Activated naive CD8-positive, alpha-beta T cell treated with anti-CD3 and anti-CD28 coated beads, Interleukin-2, amount 10 ng/mL, durations not matched to agents 7 days and 5 days (primary cell): ENCODE measurements around the gene MBOAT2. TPM values are rescaled to one million over a fixed set of nuclear protein-coding genes. Genes with fewer than 3 reads are reported as not detected.

Experiments
- ATAC-seq: fragments of 150-1000 bp; cut with Tn5 transposase; one replicate; pipeline ENCODE4 v1.10.0; 2021; ENCODE audit warnings: low read depth, moderate library complexity
- POLR2A ChIA-PET: fragments of 350-600 bp; sonication (Branson Sonifier 250); formaldehyde crosslinking; loops from one replicate; lab custom pipeline; 2021; ENCODE audit warnings: antibody characterized with exemption; lab: Charles Lee
- DNase-seq: peaks from one replicate; pipeline ENCODE4 v3.0.0; 2021
- H3K27ac Mint-ChIP-seq: one replicate; pipeline ENCODE4 v1.8.0; 2022; ENCODE audit warnings: mild to moderate bottlenecking, mixed read lengths
- H3K27me3 Mint-ChIP-seq: one replicate; pipeline ENCODE4 v1.8.0; 2022; ENCODE audit warnings: mild to moderate bottlenecking, moderate library complexity, mixed read lengths
- H3K36me3 Mint-ChIP-seq: one replicate; pipeline ENCODE4 v1.8.0; 2021; ENCODE audit warnings: mild to moderate bottlenecking, mixed read lengths
- H3K4me1 Mint-ChIP-seq: one replicate; pipeline ENCODE4 v1.8.0; 2021; ENCODE audit warnings: mixed read lengths
- H3K4me3 Mint-ChIP-seq: one replicate; pipeline ENCODE4 v1.8.0; 2022; ENCODE audit warnings: mild to moderate bottlenecking, moderate library complexity, mixed read lengths
- H3K9me3 Mint-ChIP-seq: one replicate; pipeline ENCODE4 v1.8.0; 2021; ENCODE audit warnings: mixed read lengths
- total RNA-seq, 2 experiments: library from RNA; stranded (reverse); gene quantifications; one replicate each; pipeline ENCODE4 v1.2.3, GENCODE V29; 2021

The MBOAT2 gene
- total RNA-seq, 2 experiments from 2014 or later, result 3.6 to 4.0 TPM

DNA sequence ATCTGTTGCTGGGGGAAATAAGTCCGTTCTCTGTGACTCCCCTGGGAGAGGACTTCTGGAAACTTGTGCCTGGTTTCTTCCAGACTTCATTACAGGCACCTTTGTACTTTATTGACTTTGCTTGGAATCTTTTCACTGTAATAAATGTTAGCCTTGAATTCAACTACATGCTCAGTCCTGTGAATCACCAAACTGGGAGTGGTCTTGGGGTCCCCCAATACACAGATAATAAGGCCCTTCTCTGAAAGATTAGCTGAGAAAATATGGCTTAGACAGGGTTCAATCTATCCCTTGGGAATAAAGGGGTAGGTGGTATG, 117.3 kb downstream of the MBOAT2 start:
- Mint-ChIP-seq H3K4me1 (peaks cover 3% of the 10 kb centered on the region), H3K9me3 (no peaks in the 10 kb centered on the region), H3K27ac (no peak overlapping the region), H3K27me3 (peaks cover 2% of the 10 kb centered on the region), H3K4me3 (no peak overlapping the region), H3K36me3 (no peaks in the 10 kb centered on the region)
- DNase-seq (no peak), ATAC-seq (no peak)
- POLR2A ChIA-PET, result no interaction called here

- no peak for ATAC-seq
- peaks cover 3% of the 10 kb centered on the region for H3K4me1 Mint-ChIP-seq
- POLR2A ChIA-PET, result no interaction called here
Measured at GRCh38 chr2:8885449-8886201, 117.9 kb downstream of the MBOAT2 start.

DNA sequence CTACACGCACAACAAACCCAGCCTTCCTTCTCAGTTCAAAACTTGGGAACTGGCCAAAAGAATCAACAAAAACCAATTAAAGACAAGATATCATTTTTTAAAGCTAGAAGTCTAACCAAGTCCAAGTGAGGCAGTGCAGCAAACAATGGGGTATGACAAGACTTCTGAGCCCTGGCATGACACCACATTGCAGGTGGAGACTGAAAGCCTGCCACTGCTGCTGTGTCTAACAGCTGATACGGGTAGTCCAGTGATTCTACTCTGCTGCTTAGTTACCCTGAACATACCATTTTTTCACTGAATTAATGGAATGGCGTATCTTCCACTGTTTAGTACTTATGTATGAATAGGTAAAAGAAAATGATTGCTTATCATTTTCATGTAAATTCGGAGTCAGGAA, 118.7 kb downstream of the MBOAT2 start:
- H3K4me1 Mint-ChIP-seq, result peaks cover 3% of the 10 kb centered on the region
- no peak for ATAC-seq
- H3K36me3 Mint-ChIP-seq, result no peaks in the 10 kb centered on the region
- DNase-seq, result no peak
- no peaks in the 10 kb centered on the region for H3K27me3 Mint-ChIP-seq
- H3K9me3 Mint-ChIP-seq, result no peaks in the 10 kb centered on the region
- no peak overlapping the region for H3K27ac Mint-ChIP-seq
- POLR2A ChIA-PET, result no interaction called here
- no peak overlapping the region for H3K4me3 Mint-ChIP-seq

More at GRCh38 chr2:8885449-8886201, 117.9 kb downstream of the MBOAT2 start:
- no peaks in the 10 kb centered on the region for H3K9me3 Mint-ChIP-seq
- H3K4me3 Mint-ChIP-seq, result no peak overlapping the region
- H3K27ac Mint-ChIP-seq, result no peak overlapping the region
- H3K27me3 Mint-ChIP-seq, result no peaks in the 10 kb centered on the region
- no peaks in the 10 kb centered on the region for H3K36me3 Mint-ChIP-seq
- DNase-seq, result no peak

GRCh38 chr2:8882094-8882493, 121.4 kb downstream of the MBOAT2 start:
- Mint-ChIP-seq H3K27ac (no peak overlapping the region), H3K4me1 (peaks cover 3% of the 10 kb centered on the region), H3K27me3 (no peaks in the 10 kb centered on the region), H3K9me3 (no peaks in the 10 kb centered on the region), H3K4me3 (no peak overlapping the region), H3K36me3 (no peaks in the 10 kb centered on the region)
- POLR2A ChIA-PET, result no interaction called here
- DNase-seq (no peak), ATAC-seq (no peak)

DNA sequence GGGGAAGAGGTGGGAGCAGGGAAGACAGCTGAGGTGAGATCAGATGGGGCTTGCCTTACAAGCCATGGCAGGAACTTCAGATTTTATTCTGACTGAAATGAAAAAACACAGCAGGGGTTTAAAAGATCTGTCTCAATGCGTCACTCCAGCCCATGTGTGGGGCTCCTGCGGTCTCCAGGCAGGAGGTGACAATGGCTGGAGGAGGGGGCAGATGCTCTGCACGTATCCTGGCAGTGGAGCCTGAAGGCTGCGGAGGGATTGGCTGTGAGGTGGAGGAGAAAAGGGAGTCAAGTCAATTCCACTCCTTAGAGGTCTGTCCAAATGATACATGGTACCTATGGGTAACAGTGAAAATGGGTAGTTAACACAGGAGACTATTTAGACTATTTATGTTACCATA, 125.6 kb downstream of the MBOAT2 start:
- no peaks in the 10 kb centered on the region for H3K36me3 Mint-ChIP-seq
- H3K9me3 Mint-ChIP-seq, result no peaks in the 10 kb centered on the region
- H3K4me3 Mint-ChIP-seq, result no peak overlapping the region
- H3K4me1 Mint-ChIP-seq, result no peaks in the 10 kb centered on the region
- H3K27ac Mint-ChIP-seq, result no peak overlapping the region
- DNase-seq (no peak), ATAC-seq (no peak)
- POLR2A ChIA-PET, result interaction anchor here (0.6 kb wide), 1 partner anchor 1588 kb away, joined by 3 read pairs; no protein-coding TSS in a partner anchor
- H3K27me3 Mint-ChIP-seq, result peaks cover 2% of the 10 kb centered on the region

GRCh38 chr2:8877332-8877731, 126.2 kb downstream of the MBOAT2 start:
- ATAC-seq (no peak), DNase-seq (no peak)
- POLR2A ChIA-PET, result interaction anchor here (0.6 kb wide), 1 partner anchor 1588 kb away, joined by 3 read pairs; no protein-coding TSS in a partner anchor
- H3K4me3 Mint-ChIP-seq, result no peak overlapping the region
- no peaks in the 10 kb centered on the region for H3K9me3 Mint-ChIP-seq
- H3K36me3 Mint-ChIP-seq, result no peaks in the 10 kb centered on the region
- H3K27me3 Mint-ChIP-seq, result peaks cover 3% of the 10 kb centered on the region
- no peaks in the 10 kb centered on the region for H3K4me1 Mint-ChIP-seq
- H3K27ac Mint-ChIP-seq, result no peak overlapping the region

DNA sequence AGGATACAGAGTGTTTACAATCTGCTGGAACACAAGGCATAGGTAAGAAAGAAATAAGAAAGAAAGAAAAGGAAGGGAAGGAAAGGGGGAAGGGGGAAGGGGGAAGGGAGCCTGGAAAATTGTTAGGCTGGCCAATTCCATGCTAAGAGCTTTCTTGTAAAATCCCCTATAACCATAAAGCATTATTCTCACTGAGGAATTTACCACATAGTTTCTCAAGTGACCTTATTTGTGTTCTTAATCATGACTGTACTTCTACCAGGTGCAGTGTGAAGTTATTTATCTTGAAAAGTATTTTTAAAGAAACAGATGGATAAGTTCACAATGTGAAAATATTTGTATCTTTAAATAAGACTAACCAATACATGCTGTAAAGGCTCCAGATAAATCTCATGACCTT, 126.9 kb downstream of the MBOAT2 start:
- Mint-ChIP-seq H3K9me3 (no peaks in the 10 kb centered on the region), H3K36me3 (no peaks in the 10 kb centered on the region), H3K4me1 (no peaks in the 10 kb centered on the region), H3K27me3 (peaks cover 3% of the 10 kb centered on the region), H3K27ac (no peak overlapping the region), H3K4me3 (no peak overlapping the region)
- DNase-seq (no peak), ATAC-seq (no peak)
- POLR2A ChIA-PET, result no interaction called here

DNA sequence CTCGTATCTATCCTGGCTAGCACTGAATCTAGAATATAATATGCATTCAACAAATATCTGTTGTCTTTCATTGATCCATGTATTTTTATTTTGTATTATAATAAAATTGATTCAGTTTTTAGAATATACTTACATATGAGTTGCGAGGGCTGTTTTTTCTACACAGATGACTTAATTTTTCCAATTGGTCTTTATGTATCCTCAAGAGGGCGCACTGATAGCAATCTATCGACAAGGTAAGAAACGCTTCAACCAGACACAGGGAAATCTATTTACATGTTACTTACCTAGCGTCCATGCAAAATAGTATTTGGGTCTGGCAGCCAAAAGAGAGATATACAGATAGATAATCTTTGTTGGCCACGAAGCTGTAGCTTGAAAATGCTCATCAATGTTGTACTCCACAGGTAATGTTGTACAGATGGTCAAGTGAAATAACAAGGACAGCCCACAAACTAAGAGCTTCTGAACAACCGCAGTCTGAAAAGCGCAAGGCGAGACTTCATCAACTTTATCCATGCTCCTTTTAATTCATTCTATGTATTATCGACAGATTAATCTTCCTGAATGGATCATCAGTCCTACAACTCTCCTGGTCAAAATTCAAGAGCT, 130.6 kb downstream of the MBOAT2 start:
- Mint-ChIP-seq H3K9me3 (no peaks in the 10 kb centered on the region), H3K27ac (no peak overlapping the region), H3K4me1 (no peaks in the 10 kb centered on the region), H3K27me3 (peaks cover 3% of the 10 kb centered on the region), H3K36me3 (no peaks in the 10 kb centered on the region), H3K4me3 (no peak overlapping the region)
- DNase-seq (no peak), ATAC-seq (no peak)
- POLR2A ChIA-PET, result no interaction called here

- Mint-ChIP-seq H3K4me1 (no peaks in the 10 kb centered on the region), H3K9me3 (no peaks in the 10 kb centered on the region), H3K4me3 (no peak overlapping the region), H3K27ac (no peak overlapping the region), H3K36me3 (no peaks in the 10 kb centered on the region), H3K27me3 (peaks cover 3% of the 10 kb centered on the region)
- DNase-seq (no peak), ATAC-seq (no peak)
- POLR2A ChIA-PET, result no interaction called here
Measured at GRCh38 chr2:8870441-8870840, 133.0 kb downstream of the MBOAT2 start.

- no peak overlapping the region for H3K4me3 Mint-ChIP-seq
- DNase-seq, result no peak
- no peaks in the 10 kb centered on the region for H3K36me3 Mint-ChIP-seq
- ATAC-seq, result no peak
- POLR2A ChIA-PET, result no interaction called here
- no peaks in the 10 kb centered on the region for H3K9me3 Mint-ChIP-seq
- H3K27me3 Mint-ChIP-seq, result peaks cover 5% of the 10 kb centered on the region
- no peaks in the 10 kb centered on the region for H3K4me1 Mint-ChIP-seq
- no peak overlapping the region for H3K27ac Mint-ChIP-seq
Measured at GRCh38 chr2:8867363-8867762, 136.1 kb downstream of the MBOAT2 start.

GRCh38 chr2:8863331-8863953, 140.0 kb downstream of the MBOAT2 start:
- ATAC-seq (no peak), DNase-seq (no peak)
- Mint-ChIP-seq H3K9me3 (no peaks in the 10 kb centered on the region), H3K4me3 (no peak overlapping the region), H3K36me3 (no peaks in the 10 kb centered on the region), H3K4me1 (no peaks in the 10 kb centered on the region), H3K27ac (no peak overlapping the region), H3K27me3 (peaks cover 11% of the 10 kb centered on the region)
- POLR2A ChIA-PET, result no interaction called here

DNA sequence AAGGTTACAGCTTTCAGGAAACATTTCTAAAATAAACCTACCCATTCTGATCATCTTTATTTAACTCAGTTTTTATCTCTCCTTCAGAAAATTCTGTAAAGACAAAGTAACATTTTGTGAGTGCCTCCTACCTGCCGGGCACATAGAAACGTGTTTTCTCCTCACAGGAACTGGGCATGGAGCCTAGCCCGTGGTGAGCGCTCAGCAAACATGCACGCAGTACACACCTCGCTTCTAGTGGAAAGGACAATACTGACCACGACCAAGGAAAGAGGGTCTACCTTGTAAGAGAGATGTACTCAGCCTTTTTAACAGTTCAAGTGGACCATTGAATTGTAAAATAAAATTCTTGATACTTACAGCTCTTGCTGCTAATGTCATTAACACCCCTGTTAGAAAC, 141.3 kb downstream of the MBOAT2 start:
- no peaks in the 10 kb centered on the region for H3K4me1 Mint-ChIP-seq
- no peaks in the 10 kb centered on the region for H3K9me3 Mint-ChIP-seq
- no peak for ATAC-seq
- H3K4me3 Mint-ChIP-seq, result no peak overlapping the region
- POLR2A ChIA-PET, result no interaction called here
- no peak overlapping the region for H3K27ac Mint-ChIP-seq
- H3K36me3 Mint-ChIP-seq, result no peaks in the 10 kb centered on the region
- DNase-seq, result no peak
- peaks cover 11% of the 10 kb centered on the region for H3K27me3 Mint-ChIP-seq

DNA sequence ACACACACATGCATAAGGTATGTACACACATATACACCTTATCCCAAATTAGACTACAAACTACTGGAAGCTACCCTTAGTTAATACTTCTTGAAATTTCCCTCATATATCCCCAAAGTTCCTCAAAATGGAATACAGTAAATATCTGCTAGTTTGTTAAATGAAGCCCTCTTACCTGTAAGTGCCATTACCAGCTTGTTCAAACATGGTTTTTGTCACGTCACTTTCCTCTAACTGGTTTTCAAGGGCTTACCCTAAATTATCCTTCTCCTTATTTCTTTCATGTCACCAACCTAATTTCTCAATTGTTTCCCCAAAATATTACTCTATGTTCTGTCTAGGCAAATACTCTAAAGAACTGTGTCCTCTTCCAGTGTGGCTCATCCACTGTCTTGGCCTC, 141.7 kb downstream of the MBOAT2 start:
- H3K36me3 Mint-ChIP-seq, result no peaks in the 10 kb centered on the region
- no peaks in the 10 kb centered on the region for H3K9me3 Mint-ChIP-seq
- no peak overlapping the region for H3K4me3 Mint-ChIP-seq
- DNase-seq (no peak), ATAC-seq (no peak)
- POLR2A ChIA-PET, result no interaction called here
- peaks cover 11% of the 10 kb centered on the region for H3K27me3 Mint-ChIP-seq
- H3K4me1 Mint-ChIP-seq, result no peaks in the 10 kb centered on the region
- no peak overlapping the region for H3K27ac Mint-ChIP-seq

DNA sequence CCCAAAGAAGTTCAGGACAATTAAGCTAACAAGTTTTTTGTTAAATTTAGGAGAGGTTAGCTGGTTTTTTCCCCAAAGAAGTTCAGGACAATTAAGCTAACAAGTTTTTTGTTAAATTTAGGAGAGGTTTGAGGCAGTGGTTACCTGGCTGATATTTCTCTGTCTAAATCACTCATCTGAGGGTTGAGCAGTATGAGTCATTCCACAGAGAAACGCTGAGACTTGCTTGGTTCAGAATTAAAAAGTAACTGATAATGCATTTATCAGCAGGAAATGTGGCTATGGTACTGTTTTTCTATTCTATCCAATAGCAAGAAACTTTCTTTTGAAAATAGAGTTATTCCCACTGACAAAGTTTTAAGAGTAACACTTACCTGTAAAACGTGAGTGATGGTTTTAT, 143.2 kb downstream of the MBOAT2 start:
- Mint-ChIP-seq H3K27me3 (peaks cover 17% of the 10 kb centered on the region), H3K9me3 (no peaks in the 10 kb centered on the region), H3K27ac (no peak overlapping the region), H3K36me3 (no peaks in the 10 kb centered on the region), H3K4me1 (no peaks in the 10 kb centered on the region), H3K4me3 (no peak overlapping the region)
- POLR2A ChIA-PET, result no interaction called here
- ATAC-seq (no peak), DNase-seq (no peak)
